NCI-H146 (cell line): ENCODE measurements around the gene TTC28.
"Not testable (repeated sequence)": the region's sequence is repeated elsewhere in the genome, so short reads cannot be mapped to it uniquely, and the experiment has no call there.

Source experiments
- DNase-seq: peaks from one replicate; lab custom pipeline; 2025; lab: John Stamatoyannopoulos, UW

Gene TTC28

DNA sequence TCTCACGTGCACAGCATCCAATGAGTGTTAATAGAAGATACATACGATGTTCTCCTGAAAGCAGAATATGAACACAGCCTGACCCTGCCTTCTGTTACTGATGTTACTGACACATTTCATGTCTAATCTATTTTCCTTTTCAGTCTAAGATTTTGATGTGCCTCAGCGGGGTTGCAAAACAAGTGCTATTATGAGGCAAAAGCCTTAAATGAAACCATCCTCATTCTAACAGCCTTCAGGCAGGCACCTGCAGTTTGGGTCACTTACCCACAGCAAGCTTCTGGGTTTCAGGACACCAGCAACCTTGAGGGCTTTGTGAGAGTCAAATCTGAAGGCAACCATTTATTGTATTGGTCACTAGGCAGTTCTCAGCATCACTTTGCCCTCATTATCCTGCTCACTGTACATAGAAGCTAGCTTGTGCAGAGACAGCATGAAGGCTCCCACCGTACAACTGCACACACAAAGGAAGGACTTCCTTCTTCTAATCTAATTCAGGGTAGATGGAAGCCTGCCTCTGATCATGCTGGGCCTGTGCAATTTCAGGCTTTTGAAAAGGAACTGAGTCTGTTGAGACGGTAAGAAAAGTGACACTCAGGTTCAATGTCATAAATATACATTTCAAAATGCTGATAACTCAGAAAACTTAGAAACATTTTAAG is 577.4 kb downstream of the TTC28 start:
- DNase-seq = no peak

- no peak for DNase-seq
These were observed 582.0 kb downstream of the TTC28 start for GRCh38 chr22:28097627-28098026.

DNA sequence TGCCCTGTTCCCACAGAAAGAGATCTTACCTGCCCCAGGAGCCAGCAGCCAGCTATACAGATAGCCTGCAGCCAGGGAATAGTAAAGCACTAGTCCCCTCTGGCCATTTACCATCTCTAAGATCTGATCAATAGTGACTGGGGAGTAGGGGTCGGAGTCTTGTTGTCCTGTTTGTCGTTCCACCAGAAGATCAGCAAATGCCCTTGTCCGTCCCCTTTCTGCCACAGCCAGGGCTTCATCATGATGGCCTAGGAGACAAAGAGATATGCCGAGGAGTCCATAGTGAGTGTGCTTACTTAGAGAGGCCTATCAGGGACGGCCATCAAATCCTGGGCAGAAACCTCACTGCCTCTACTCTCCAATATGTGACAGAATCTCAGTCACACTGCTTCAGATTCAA is 583.5 kb downstream of the TTC28 start:
- DNase-seq = no peak

DNA sequence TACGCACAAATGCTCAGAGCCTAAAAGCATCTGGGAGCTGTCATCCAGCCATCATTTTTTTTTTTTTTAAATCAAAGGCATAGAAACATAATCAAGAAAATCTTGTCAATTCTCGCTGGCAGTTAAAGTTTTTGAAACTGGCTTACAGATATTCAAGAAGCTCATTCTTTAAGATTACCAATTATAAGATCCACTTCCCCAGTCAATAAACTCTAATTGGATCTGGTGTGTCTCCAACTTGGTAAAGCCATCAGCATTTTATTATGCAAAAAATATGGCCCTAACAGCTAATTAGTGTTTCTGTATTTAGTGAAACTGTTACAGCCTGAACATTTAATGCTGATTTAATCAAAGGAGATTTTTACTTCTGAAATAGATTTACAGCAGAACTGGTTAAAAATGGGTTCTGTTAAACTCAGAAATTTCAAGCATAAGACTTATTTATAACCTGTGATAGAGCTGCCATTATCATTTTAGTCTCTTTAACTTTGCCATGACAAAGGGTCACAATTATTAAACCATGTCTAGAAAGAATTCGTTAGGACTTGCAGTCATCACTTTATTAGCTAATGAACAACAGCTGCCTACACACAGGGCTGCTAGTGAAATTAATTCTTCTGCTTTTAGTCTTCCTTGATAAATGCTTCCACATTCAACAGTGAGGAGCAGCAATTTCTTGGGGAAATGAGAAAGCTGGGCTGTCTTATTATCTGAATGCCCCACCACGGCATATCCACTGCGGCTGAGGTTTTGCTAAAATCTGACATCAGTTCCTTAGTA is 584.1 kb downstream of the TTC28 start:
- no peak for DNase-seq

- DNase-seq = no peak
These were observed 584.9 kb downstream of the TTC28 start for GRCh38 chr22:28094771-28095170.

- DNase-seq = no peak
These were observed 585.9 kb downstream of the TTC28 start for GRCh38 chr22:28093711-28094110.

GRCh38 chr22:28091486-28091885 is 588.2 kb downstream of the TTC28 start:
- no peak for DNase-seq

DNA sequence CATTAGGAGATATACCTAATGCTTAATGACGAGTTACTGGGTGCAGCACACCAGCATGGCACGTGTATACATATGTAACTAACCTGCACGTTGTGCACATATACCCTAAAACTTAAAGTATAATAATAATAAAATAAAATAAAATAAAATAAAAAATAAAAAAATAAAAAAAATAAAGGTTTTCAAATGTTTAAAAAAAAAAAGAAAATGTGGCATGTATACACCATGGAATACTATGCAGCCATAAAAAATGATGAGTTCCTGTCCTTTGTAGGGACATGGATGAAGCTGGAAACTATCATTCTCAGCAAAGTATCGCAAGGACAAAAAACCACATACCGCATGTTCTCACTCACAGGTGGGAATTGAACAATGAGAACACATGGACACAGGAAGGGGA is 590.1 kb downstream of the TTC28 start:
- DNase-seq = not testable (repeated sequence)

GRCh38 chr22:28077166-28077565 is 602.5 kb downstream of the TTC28 start:
- no peak for DNase-seq

GRCh38 chr22:28075358-28075981 is 604.2 kb downstream of the TTC28 start:
- no peak for DNase-seq

GRCh38 chr22:28074526-28074925 is 605.1 kb downstream of the TTC28 start:
- no peak for DNase-seq

- DNase-seq = no peak
These were observed 607.6 kb downstream of the TTC28 start for GRCh38 chr22:28072066-28072465.

- no peak for DNase-seq
These were observed 610.8 kb downstream of the TTC28 start for GRCh38 chr22:28068826-28069225.

DNA sequence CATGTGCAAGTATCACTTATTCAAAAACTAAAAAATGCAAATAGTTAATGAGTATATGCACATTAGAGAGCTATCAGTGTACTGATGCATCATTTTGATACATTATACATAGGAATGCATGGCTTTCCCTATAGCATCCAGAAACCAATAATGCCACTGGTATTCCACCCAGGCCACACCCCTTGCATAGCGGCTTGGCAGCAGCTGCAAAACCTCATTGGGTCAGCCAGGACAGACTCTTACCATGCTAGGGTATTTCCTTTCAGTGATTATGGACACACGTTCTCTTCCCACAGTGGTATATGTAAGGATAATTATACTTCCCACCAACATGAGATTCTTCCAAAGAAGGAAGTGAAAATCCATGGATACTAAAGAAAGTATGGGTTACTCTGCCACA is 614.7 kb downstream of the TTC28 start:
- no peak for DNase-seq

- no peak for DNase-seq
These were observed 616.0 kb downstream of the TTC28 start for GRCh38 chr22:28063656-28064055.

- DNase-seq = not testable (repeated sequence)
These were observed 619.0 kb downstream of the TTC28 start for GRCh38 chr22:28060594-28060993.

DNA sequence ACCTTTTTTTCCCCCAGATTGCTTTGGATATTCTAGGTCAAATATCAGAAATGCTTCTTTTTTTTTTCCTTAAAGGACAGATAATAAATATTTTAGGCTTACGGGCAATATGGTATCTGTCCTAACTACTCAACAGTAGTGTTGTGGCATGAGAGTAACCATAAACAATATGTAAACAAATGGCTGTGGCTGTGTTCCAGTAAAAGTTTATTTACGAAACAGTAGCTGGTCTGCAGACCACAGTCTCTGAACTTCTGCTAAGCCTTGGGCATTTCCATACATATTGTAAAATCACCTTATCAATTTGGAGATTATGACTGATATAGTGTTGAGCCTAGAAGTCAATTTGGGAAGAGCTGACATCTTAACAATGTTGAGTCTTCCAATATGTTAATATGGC is 621.6 kb downstream of the TTC28 start:
- DNase-seq = no peak

DNA sequence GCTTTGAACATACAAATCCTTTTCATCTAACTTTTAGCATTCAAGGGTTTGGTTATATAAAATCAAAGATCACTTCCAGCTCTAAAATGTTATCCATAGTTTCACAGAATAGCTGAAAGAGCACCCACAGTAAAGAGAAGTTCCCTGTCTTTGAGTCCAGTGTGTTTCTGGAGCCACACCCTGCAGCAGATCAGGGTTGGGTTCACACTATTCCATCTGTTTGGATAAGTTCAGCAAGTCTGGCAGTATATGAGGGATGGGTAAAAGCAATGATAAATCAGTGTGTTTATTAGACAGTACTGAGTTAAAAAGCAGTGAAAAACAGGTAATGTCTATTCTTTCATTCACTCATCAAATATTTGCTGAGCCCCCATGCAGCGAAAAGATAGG is 624.8 kb downstream of the TTC28 start:
- DNase-seq = peak; percentile 12

GRCh38 chr22:28053896-28054818 is 625.5 kb downstream of the TTC28 start:
- DNase-seq = no peak

DNA sequence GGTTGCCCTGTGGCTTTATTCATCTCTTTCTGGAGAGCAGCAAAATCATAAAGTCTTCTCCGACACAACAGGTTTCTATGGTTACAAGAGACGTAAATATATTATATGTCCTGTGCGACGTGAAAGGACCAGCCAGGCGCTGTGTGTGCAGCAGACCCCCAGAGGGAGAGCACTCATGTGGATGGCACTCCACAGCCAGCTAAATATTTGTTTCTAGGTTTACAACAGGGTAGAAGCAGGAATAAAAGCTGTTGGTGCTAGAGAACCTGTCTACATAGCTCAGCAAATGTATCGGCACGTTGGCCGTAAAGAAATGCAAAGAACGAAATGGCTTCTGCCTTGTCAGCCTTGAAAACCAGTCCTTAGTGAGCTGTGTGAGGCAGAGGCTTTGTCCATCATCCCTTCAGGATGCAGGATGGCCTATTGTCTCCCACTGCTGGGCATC is 626.8 kb downstream of the TTC28 start:
- DNase-seq = peak; percentile 12

DNA sequence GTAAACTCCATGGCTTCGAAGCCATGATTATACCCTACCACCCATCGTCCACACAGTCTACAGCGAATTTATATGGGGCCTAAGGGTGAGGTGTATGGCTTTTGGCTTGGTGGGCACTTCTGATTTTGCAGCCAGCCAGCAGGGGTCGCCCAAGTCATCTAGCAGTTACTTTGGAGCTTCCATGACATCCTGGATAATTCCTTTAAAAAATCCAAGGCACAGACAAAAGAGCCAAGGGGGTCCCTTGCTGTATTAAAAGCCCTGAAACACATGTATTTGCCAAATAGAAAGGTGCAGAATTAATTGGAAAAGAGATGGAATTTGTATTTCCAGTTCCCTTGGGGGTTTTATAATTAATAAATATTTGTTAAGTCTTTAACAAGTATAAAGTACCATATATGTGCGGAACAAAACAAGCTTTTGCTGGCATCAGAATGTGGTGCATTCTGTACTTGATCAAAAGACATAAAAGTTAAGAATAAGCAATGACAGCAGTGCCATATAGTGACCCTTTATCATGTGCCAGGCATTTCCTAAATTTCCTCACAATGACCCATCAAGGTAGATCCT is 627.8 kb downstream of the TTC28 start:
- DNase-seq = peak; percentile 73
